Melanocyte of skin (primary cell): ENCODE data around the gene ZNF593OS. TPM values are rescaled to one million over a fixed set of nuclear protein-coding genes. Genes with fewer than 3 reads are reported as not detected.

Experiments used
- total RNA-seq, 2 donors: library from RNA; depleted of rRNA; stranded (reverse); fragments of >200 nt; gene quantifications; 2 replicates each; pipeline ENCODE4 v1.2.3, GENCODE V29; 2012

ZNF593OS gene
- total RNA-seq: not detected

DNA sequence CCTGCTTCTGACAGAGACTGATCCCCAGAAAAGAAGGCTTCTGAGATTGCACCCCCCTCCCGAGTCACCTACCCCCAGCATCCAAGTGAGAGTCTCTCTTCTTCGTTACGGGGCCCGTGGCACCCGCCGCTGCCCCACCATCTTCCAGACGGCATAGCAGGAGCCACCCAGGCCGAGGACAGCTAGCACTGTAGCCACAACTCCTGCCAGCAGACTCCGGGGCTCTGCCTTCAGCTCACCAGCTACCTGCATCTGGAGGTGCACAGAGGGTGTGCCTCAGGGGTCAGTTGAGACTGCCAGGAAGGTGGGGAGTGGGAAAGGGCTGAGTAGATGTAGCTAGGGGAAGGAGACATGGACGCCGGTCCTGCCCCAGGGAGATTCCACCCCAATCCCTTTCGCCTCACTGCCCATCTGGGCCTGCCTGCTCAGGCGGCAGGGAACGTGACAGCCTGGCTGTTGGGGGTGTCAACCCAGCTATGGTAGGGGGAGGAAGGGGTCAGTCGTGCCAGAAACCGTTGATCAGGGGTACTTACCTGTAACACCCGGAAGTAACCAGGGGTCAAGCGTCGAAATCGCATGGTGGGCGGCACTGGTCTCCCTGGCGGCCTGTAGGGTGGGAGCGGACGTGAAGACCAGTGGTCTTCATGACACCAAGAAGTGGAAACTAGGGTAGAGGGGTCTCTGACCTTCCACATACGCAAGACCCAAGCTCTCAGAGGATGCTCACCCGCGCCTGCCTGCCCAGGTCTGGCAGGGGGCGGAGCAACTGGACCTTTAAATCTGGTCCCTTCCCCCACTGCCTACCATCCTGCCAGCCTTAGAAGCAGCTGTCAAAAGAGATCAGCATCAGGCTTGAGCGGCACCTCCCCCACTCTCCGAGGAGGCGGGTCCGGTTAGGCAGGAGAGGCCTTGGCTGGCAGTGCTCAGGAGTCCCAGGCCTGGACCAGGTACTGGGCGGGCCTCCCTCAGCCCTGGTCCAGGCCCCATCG lies at the start of gene ZNF593OS:
Gene ZNF593OS (minus strand): TSS at position 749 of the 989 bp plus-strand sequence. CDS start 171 bp downstream, at position 578.

DNA sequence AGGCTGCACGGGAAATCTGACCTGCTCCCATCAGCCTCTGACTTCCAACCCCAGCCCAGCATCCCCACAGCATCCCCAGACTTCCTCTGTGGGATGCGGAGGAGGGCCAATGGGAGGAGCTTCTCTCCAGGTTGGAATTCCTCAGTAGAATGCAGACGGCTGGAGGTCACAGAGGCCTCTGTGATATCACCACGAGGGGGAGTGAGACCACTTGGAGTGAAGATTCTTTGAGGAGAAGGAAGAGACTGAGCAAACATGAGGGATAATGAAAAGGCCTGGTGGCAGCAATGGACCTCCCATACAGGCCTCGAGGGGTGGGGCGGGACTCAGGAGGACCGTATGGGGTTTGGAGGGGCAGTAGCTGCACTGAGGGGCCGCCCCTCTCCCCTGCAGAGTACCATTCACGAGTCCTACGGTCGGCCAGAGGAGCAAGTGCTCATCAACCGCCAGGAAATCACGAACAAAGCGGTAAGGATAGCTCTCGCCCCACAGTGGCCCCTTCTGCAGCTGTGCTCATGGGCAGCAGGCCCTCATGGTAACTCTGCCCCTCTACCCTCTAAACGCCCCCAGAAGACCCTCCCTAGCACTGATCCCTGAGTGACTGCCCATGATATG lies 18.8 kb upstream of the ZNF593OS start, which contains the start of gene CATSPER4:
Gene CATSPER4 (plus strand): TSS at position 230 of the 615 bp plus-strand sequence. CDS start 26 bp downstream, at position 256.

GRCh38 chr1:26177182-26177684 lies 5.6 kb upstream of the ZNF593OS start, which contains the start of gene CNKSR1:
CNKSR1 (plus strand) TSS chr1:26177491; CDS start chr1:26177548, 57 bp downstream.

GRCh38 chr1:26169669-26170471 lies 1.8 kb downstream of the ZNF593OS start, which contains the start of gene ZNF593:
ZNF593 (plus strand) TSS chr1:26169908; CDS start chr1:26169984, 76 bp downstream.

GRCh38 chr1:26168410-26169197 lies 3.0 kb downstream of the ZNF593OS start, which contains the start of gene C1orf232:
C1orf232 (minus strand) TSS chr1:26168963; CDS start chr1:26168499, 464 bp downstream.

DNA sequence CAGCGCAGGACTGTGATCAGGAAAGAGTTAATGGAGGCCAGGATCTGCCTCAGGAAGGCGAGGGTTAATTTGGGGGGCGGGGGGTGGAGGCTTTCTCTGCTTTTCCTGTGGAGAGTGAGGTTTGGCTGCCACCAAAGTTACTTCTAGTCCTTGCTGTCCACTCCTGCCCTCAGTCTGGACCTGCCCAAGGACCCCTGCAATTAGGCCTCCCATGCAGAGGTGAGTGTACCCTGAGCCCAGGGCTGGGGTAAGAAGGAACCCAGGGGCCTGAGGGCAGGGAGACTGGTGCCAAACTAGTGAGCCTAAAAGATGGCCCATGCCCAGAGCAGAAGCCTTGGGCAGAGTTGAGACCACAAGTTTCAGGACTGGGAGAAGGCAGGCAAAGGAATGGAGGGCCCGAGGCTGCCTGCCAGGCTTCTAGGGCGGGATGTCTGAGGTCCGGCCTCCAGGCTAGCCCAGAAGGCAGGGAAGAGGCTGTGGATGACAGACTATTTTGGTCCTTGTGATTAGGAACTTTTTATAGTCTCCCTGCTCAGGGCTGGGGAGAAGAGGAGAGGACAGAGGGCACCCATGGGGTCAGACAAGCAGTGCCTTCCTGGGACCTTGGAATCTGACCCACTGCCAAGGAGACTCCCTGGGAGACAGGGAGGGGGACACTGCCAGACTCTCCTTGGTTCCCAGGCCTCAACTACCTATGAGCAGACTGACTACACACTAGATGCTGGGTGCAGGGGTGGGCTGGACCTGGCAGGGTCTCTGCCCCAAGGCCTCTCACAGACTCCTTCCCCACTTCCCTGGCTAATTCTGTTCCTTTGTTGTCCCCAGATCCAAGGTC lies 12.5 kb downstream of the ZNF593OS start, which contains the start of gene FAM110D:
Gene FAM110D (plus strand): TSS at position 172 of the 835 bp plus-strand sequence. CDS start 2,213 bp downstream, outside the sequence.

Other genes with a start within 250 kb of the ZNF593OS start
- gene PAFAH2, start 173.8 kb downstream of the ZNF593OS start, total RNA-seq: 10 to 100 TPM; 12.3 to 18.2 TPM
- gene EXTL1, start 150.1 kb downstream of the ZNF593OS start, total RNA-seq: 1 to 10 TPM; 3.4 to 8.0 TPM
- under 1 TPM; under 0.01 to 0.33 TPM for gene SLC30A2, start 125.7 kb downstream of the ZNF593OS start, total RNA-seq
- gene TRIM63, start 104.2 kb downstream of the ZNF593OS start, total RNA-seq: 100 to 1,000 TPM in 1 of 2 donors, 10 to 100 TPM in 1; 86.0 to 104 TPM
- gene PDIK1L, start 60.0 kb downstream of the ZNF593OS start, total RNA-seq: 1 to 10 TPM; 6.5 to 7.7 TPM
- gene FAM110D, start 12.8 kb downstream of the ZNF593OS start, total RNA-seq: not detected
- not detected for gene C1orf232, start 2.9 kb downstream of the ZNF593OS start, total RNA-seq
- 10 to 100 TPM; 20.6 to 44.0 TPM for gene ZNF593, start 1.9 kb downstream of the ZNF593OS start, total RNA-seq
- under 1 TPM; 0.33 to 0.34 TPM for gene CNKSR1, start 5.7 kb upstream of the ZNF593OS start, total RNA-seq
- gene CATSPER4, start 18.8 kb upstream of the ZNF593OS start, total RNA-seq: not detected
- 10 to 100 TPM in 1 of 2 donors, 1 to 10 TPM in 1; 10.0 to 22.3 TPM for gene CEP85, start 62.4 kb upstream of the ZNF593OS start, total RNA-seq
- 10 to 100 TPM; 11.7 to 15.7 TPM for gene SH3BGRL3, start 108.3 kb upstream of the ZNF593OS start, total RNA-seq
- gene UBXN11, start 134.8 kb upstream of the ZNF593OS start, total RNA-seq: 1 to 10 TPM; 6.0 to 9.3 TPM
- not detected for gene CD52, start 146.1 kb upstream of the ZNF593OS start, total RNA-seq
- not detected for gene CRYBG2, start 182.3 kb upstream of the ZNF593OS start, total RNA-seq
- gene ZNF683, start 200.9 kb upstream of the ZNF593OS start, total RNA-seq: not detected
- not detected for gene LIN28A, start 239.0 kb upstream of the ZNF593OS start, total RNA-seq